A673 (cell line): ENCODE data around the gene SRSF4. TPM values are rescaled to one million over a fixed set of nuclear protein-coding genes. Genes with fewer than 3 reads are reported as not detected.

Source experiments
- BruUV-seq: library from RNA; stranded (reverse); fragments of 400-500 nt; replicated peaks from 2 replicates; lab custom pipeline; 2021; lab: Mats Ljungman, UMichigan
- CTCF ChIA-PET: fragments of 300-600 bp; sonication (Branson Sonifier 250); formaldehyde crosslinking; loops from one replicate; lab custom pipeline; 2022; ENCODE audit warnings: antibody characterized with exemption; lab: Charles Lee
- POLR2A ChIA-PET: fragments of 300-600 bp; sonication (Branson Sonifier 250); formaldehyde crosslinking; loops from one replicate; lab custom pipeline; 2022; ENCODE audit warnings: antibody characterized with exemption; ENCODE audit not compliant: low non-redundant PET; lab: Charles Lee
- DNase-seq: peaks from one replicate; pipeline ENCODE4 v3.0.0-alpha.2; 2015; ENCODE audit warnings: low spot score
- H3K27ac ChIP-seq: fragments of 200-600 bp; sonication (generic); 2 replicates; pipeline ENCODE4 v1.5.1; 2016; ENCODE audit warnings: mixed run types, low read depth, mild to moderate bottlenecking, mixed read lengths, antibody characterized with exemption, low read length; ENCODE audit not compliant: poor library complexity, severe bottlenecking
- H3K27me3 ChIP-seq: fragments of 200-600 bp; sonication (generic); replicated peaks from 2 replicates; pipeline ENCODE4 v1.6.1; 2017; ENCODE audit warnings: mixed run types, low read depth, mild to moderate bottlenecking, mixed read lengths, antibody characterized with exemption, low read length; ENCODE audit not compliant: insufficient read depth, poor library complexity
- H3K36me3 ChIP-seq: fragments of 200-600 bp; sonication (generic); 2 replicates; pipeline ENCODE4 v1.6.1; 2016; ENCODE audit warnings: mixed run types, mild to moderate bottlenecking, mixed read lengths, antibody characterized with exemption, low read length; ENCODE audit not compliant: insufficient read depth, poor library complexity, severe bottlenecking
- H3K4me1 ChIP-seq: fragments of 200-600 bp; sonication (generic); 2 replicates; pipeline ENCODE4 v1.6.1; 2017; ENCODE audit warnings: mixed run types, mild to moderate bottlenecking, mixed read lengths, antibody characterized with exemption, low read length; ENCODE audit not compliant: insufficient read depth, poor library complexity, severe bottlenecking
- H3K4me3 ChIP-seq: fragments of 200-600 bp; sonication (generic); 2 replicates; pipeline ENCODE4 v1.5.1; 2016; ENCODE audit warnings: low read depth, mixed run types, mild to moderate bottlenecking, mixed read lengths, low read length; ENCODE audit not compliant: poor library complexity, severe bottlenecking
- H3K9me3 ChIP-seq: fragments of 200-600 bp; sonication (generic); 2 replicates; pipeline ENCODE4 v1.6.1; 2016; ENCODE audit warnings: mixed run types, low read depth, mild to moderate bottlenecking, mixed read lengths, antibody characterized with exemption, low read length; ENCODE audit not compliant: poor library complexity, severe bottlenecking
- CTCF ChIP-seq: fragments of 300-800, 200-600 bp; sonication (generic); conservative IDR thresholded peaks from 2 replicates; pipeline ENCODE4 v1.5.1; 2017; ENCODE audit warnings: low read depth, mild to moderate bottlenecking, antibody characterized with exemption, low read length, moderate library complexity, mixed read lengths
- EZH2 ChIP-seq: fragments of 200-600 bp; sonication (generic); IDR thresholded peaks from 2 replicates; pipeline ENCODE4 v1.6.1; 2017; ENCODE audit warnings: borderline replicate concordance, low read depth, mild to moderate bottlenecking, mixed read lengths, antibody characterized with exemption, low read length; ENCODE audit not compliant: poor library complexity, severe bottlenecking
- intact Hi-C: fragments of 100-400 bp; cut with micrococcal nuclease; formaldehyde crosslinking; loops from one replicate; pipeline ENCODE4 v1.10.0; 2022; ENCODE audit not compliant: unreplicated experiment
- total RNA-seq: library from RNA; stranded (reverse); gene quantifications from 2 replicates; pipeline ENCODE4 v1.2.3, GENCODE V29; 2021

Gene SRSF4
- total RNA-seq, 1 experiment from 2014 or later, result 116 TPM

GRCh38 chr1:29180497-29181412, 945 bp downstream of the SRSF4 start:
- no TSS peak for BruUV-seq
- TF ChIP-seq EZH2, result no peak
- TF ChIP-seq CTCF, result no peak
- H3K36me3 ChIP-seq, result peaks cover 9% of the 10 kb centered on the region

GRCh38 chr1:29179641-29180184, 2.0 kb downstream of the SRSF4 start:
- CTCF ChIA-PET, result no interaction called here
- intact Hi-C loops, result no loop called here
- POLR2A ChIA-PET, result interaction anchor here (0.8 kb wide), 1 partner anchor 54 kb away, joined by 4 read pairs; no protein-coding TSS in a partner anchor
- H3K4me3 ChIP-seq, result peak overlapping the region; percentile 97
- no peaks in the 10 kb centered on the region for H3K27me3 ChIP-seq
- no peak for TF ChIP-seq CTCF
- TF ChIP-seq EZH2, result no peak
- BruUV-seq, result TSS peak; percentile 33
- DNase-seq, result no peak
- H3K27ac ChIP-seq, result peak overlapping the region; percentile 100
- no peaks in the 10 kb centered on the region for H3K9me3 ChIP-seq
- H3K4me1 ChIP-seq, result peaks cover 48% of the 10 kb centered on the region
- peaks cover 9% of the 10 kb centered on the region for H3K36me3 ChIP-seq

More at GRCh38 chr1:29180497-29181412, 945 bp downstream of the SRSF4 start:
- DNase-seq, result no peak
- intact Hi-C loops, result no loop called here
- H3K27me3 ChIP-seq, result no peaks in the 10 kb centered on the region
- no peaks in the 10 kb centered on the region for H3K9me3 ChIP-seq
- peak overlapping the region; percentile 100 for H3K27ac ChIP-seq
- POLR2A ChIA-PET, result interaction anchor here (0.5 to 0.6 kb wide), 2 partner anchors 17 to 24 kb away, joined by 3 to 4 read pairs; no protein-coding TSS in a partner anchor
- peaks cover 48% of the 10 kb centered on the region for H3K4me1 ChIP-seq
- H3K4me3 ChIP-seq, result peak overlapping the region; percentile 97
- CTCF ChIA-PET, result interaction anchor here (0.7 to 1.7 kb wide), 3 partner anchors 22 to 299 kb away, joined by 3 to 8 read pairs (median 7); no protein-coding TSS in a partner anchor

- CTCF ChIA-PET, result no interaction called here
- DNase-seq, result no peak
- H3K4me3 ChIP-seq, result no peak overlapping the region
- POLR2A ChIA-PET, result no interaction called here
- no TSS peak for BruUV-seq
- no peaks in the 10 kb centered on the region for H3K9me3 ChIP-seq
- H3K27me3 ChIP-seq, result no peaks in the 10 kb centered on the region
- peak overlapping the region; percentile 56 for H3K27ac ChIP-seq
- H3K36me3 ChIP-seq, result peaks cover 13% of the 10 kb centered on the region
- intact Hi-C loops, result no loop called here
- H3K4me1 ChIP-seq, result peaks cover 49% of the 10 kb centered on the region
- TF ChIP-seq EZH2 (no peak), CTCF (no peak)
Observed at GRCh38 chr1:29177022-29177705, 4.5 kb downstream of the SRSF4 start.
